Measurements from ENCODE around the gene RAB18.
"Not testable (repeated sequence)": the region's sequence is repeated elsewhere in the genome, so short reads cannot be mapped to it uniquely, and the experiment has no call there.

Gene RAB18

GRCh38 chr10:27504007-27504807 is at the start of gene RAB18:
RAB18 (plus strand) TSS chr10:27504304; CDS start chr10:27504370, 66 bp downstream.
- H3K4me3 ChIP-seq (ENCODE audit: low read length): peak within 1 kb of the TSS; percentile 98
- TF ChIP-seq ZNF274 (IDR thresholded peaks at IDR 0.05; ENCODE audit: low read depth, low read length): no peak

- H3K4me3 ChIP-seq (ENCODE audit: low read length): no peak overlapping the region
Observed at GRCh38 chr10:27454837-27455236, 49.3 kb upstream of the RAB18 start.

GRCh38 chr10:27457261-27457945 is 46.7 kb upstream of the RAB18 start:
- no peak for TF ChIP-seq ZNF274 (IDR thresholded peaks at IDR 0.05; ENCODE audit: low read depth, low read length)
- no peak overlapping the region for H3K4me3 ChIP-seq (ENCODE audit: low read length)

More at GRCh38 chr10:27454837-27455236, 49.3 kb upstream of the RAB18 start:
- no peak for TF ChIP-seq ZNF274 (IDR thresholded peaks at IDR 0.05; ENCODE audit: low read depth, low read length)

- no peak overlapping the region for H3K4me3 ChIP-seq (ENCODE audit: low read length)
- no peak for TF ChIP-seq ZNF274 (IDR thresholded peaks at IDR 0.05; ENCODE audit: low read depth, low read length)
Observed at GRCh38 chr10:27457966-27458365, 46.1 kb upstream of the RAB18 start.

- no peak for TF ChIP-seq ZNF274 (IDR thresholded peaks at IDR 0.05; ENCODE audit: low read depth, low read length)
- H3K4me3 ChIP-seq (ENCODE audit: low read length): no peak overlapping the region
Observed at GRCh38 chr10:27461312-27461711, 42.8 kb upstream of the RAB18 start.

GRCh38 chr10:27463961-27464360 is 40.1 kb upstream of the RAB18 start:
- TF ChIP-seq ZNF274 (IDR thresholded peaks at IDR 0.05; ENCODE audit: low read depth, low read length): no peak

GRCh38 chr10:27464993-27465392 is 39.1 kb upstream of the RAB18 start:
- no peak overlapping the region for H3K4me3 ChIP-seq (ENCODE audit: low read length)
- TF ChIP-seq ZNF274 (IDR thresholded peaks at IDR 0.05; ENCODE audit: low read depth, low read length): no peak

More at GRCh38 chr10:27463961-27464360, 40.1 kb upstream of the RAB18 start:
- no peak overlapping the region for H3K4me3 ChIP-seq (ENCODE audit: low read length)

- H3K4me3 ChIP-seq (ENCODE audit: low read length): not testable (repeated sequence)
Observed at GRCh38 chr10:27465596-27465995, 38.5 kb upstream of the RAB18 start.

GRCh38 chr10:27470885-27471284 is 33.2 kb upstream of the RAB18 start:
- no peak for TF ChIP-seq ZNF274 (IDR thresholded peaks at IDR 0.05; ENCODE audit: low read depth, low read length)
- no peak overlapping the region for H3K4me3 ChIP-seq (ENCODE audit: low read length)

GRCh38 chr10:27474741-27475140 is 29.4 kb upstream of the RAB18 start:
- H3K4me3 ChIP-seq (ENCODE audit: low read length): no peak overlapping the region
- no peak for TF ChIP-seq ZNF274 (IDR thresholded peaks at IDR 0.05; ENCODE audit: low read depth, low read length)

- H3K4me3 ChIP-seq (ENCODE audit: low read length): no peak overlapping the region
- no peak for TF ChIP-seq ZNF274 (IDR thresholded peaks at IDR 0.05; ENCODE audit: low read depth, low read length)
Observed at GRCh38 chr10:27479016-27479415, 25.1 kb upstream of the RAB18 start.

- no peak for TF ChIP-seq ZNF274 (IDR thresholded peaks at IDR 0.05; ENCODE audit: low read depth, low read length)
- no peak overlapping the region for H3K4me3 ChIP-seq (ENCODE audit: low read length)
Observed at GRCh38 chr10:27481486-27481885, 22.6 kb upstream of the RAB18 start.

- no peak overlapping the region for H3K4me3 ChIP-seq (ENCODE audit: low read length)
- no peak for TF ChIP-seq ZNF274 (IDR thresholded peaks at IDR 0.05; ENCODE audit: low read depth, low read length)
Observed at GRCh38 chr10:27482984-27483956, 20.8 kb upstream of the RAB18 start.

GRCh38 chr10:27485368-27485767 is 18.7 kb upstream of the RAB18 start:
- TF ChIP-seq ZNF274 (IDR thresholded peaks at IDR 0.05; ENCODE audit: low read depth, low read length): no peak
- no peak overlapping the region for H3K4me3 ChIP-seq (ENCODE audit: low read length)

Data from GM08714 (cell line).